ENCODE data around the gene EHBP1L1. TPM values are rescaled to one million over a fixed set of nuclear protein-coding genes. Genes with fewer than 3 reads are reported as not detected.

EHBP1L1 gene
- polyA plus RNA-seq, 2 of the 4 experiments (the other 2 are of a cell fraction): 11.6 to 43.8 TPM

DNA sequence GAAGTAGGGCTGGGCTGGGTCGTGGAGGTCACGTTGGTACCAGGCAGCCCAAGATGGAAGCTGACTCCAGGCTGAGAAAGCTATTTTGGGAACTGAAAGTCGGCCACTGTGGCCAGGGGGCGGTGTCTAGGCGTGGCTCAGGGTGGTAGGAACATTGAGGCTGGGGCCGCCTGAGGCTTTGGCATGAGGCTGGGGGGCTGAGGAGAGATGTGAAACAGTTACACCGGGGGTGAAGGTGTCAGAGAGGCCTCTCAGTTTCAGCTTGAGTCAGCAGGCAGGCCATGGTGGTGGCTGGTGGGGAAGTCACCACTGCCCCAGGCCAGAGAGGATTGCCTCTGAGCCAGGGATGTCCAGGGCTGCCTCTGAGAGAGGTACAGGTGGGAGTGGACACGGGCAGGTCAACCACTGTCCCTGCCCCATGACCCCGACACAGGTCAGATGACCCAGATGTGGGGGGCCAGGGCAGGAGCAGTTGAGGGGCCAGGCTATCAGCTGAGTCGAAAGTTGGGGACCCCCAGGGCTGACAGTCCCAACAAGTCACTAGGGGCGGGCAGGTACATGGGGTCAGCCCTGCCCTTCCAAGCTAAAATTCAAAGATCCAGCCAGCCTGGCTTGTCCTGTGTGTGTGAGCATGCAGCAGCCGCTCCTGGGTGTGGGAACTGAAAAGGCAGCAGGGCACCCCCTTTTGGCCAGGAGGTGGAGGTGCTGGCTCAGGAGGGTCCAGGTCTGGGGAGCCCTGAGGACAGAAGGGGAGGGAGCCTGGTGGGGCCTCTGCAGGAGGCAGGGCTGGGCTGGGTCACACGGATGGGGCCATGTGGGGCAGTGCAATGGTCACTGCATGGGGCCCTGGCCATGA is 12.6 kb downstream of the EHBP1L1 start:
- FAIRE-seq: no peak
- TF ChIP-seq MAX (IDR thresholded peaks at IDR 0.05) (0 out of 2 replicates have a peak, but pooled peaks have one; percentile 18), NPAS2 (CRISPR knock-in tag; IDR thresholded peaks at IDR 0.05; ENCODE audit: borderline replicate concordance) (no peak), RAD21 (conservative IDR thresholded peaks at IDR 0.05 in 1 of 2, IDR thresholded peaks at IDR 0.05 in 1 of 2) (peak; percentile 50 to 68), CBX8 (IDR thresholded peaks at IDR 0.05) (no peak), CBX2 (IDR thresholded peaks at IDR 0.05; ENCODE audit: borderline replicate concordance, low read depth) (no peak), KDM5A (IDR thresholded peaks at IDR 0.05) (no peak), HOXA7 (CRISPR knock-in tag; IDR thresholded peaks at IDR 0.05) (no peak), EHF (CRISPR knock-in tag; IDR thresholded peaks at IDR 0.05) (no peak), SMC3 (IDR thresholded peaks at IDR 0.05) (peak; percentile 40; the same call in 2 of the 3 replicates)
- TF ChIP-seq, protein P1, sequence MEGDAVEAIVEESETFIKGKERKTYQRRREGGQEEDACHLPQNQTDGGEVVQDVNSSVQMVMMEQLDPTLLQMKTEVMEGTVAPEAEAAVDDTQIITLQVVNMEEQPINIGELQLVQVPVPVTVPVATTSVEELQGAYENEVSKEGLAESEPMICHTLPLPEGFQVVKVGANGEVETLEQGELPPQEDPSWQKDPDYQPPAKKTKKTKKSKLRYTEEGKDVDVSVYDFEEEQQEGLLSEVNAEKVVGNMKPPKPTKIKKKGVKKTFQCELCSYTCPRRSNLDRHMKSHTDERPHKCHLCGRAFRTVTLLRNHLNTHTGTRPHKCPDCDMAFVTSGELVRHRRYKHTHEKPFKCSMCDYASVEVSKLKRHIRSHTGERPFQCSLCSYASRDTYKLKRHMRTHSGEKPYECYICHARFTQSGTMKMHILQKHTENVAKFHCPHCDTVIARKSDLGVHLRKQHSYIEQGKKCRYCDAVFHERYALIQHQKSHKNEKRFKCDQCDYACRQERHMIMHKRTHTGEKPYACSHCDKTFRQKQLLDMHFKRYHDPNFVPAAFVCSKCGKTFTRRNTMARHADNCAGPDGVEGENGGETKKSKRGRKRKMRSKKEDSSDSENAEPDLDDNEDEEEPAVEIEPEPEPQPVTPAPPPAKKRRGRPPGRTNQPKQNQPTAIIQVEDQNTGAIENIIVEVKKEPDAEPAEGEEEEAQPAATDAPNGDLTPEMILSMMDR (IDR thresholded peaks at IDR 0.05): peak; percentile 50
- Histone ChIP-seq H3K4me1 (peaks cover 15% of the 10 kb centered on the region), H3K4me3 (no peak overlapping the region), H3K27ac (peak overlapping the region in 1 of 2 experiments; percentile 69; a peak in 3 of 6 replicates), H3K9me3 (no peaks in the 10 kb centered on the region), H3K4me2 (no peak overlapping the region)
- ChIA-PET POLR2A (interaction anchor here (1.2 kb wide), 1 partner anchor 11 kb away, joined by 4 read pairs; no protein-coding TSS in a partner anchor), CTCF (interaction anchor here (0.6 to 14.6 kb wide), 16 partner anchors 8 to 221 kb away, joined by 3 to 249 read pairs (median 4); partner anchors contain the start of genes EHBP1L1, FAM89B, MAP3K11 and PCNX3)
- DNase-seq (ENCODE audit: low read depth in 1 of 2, low spot score in 1 of 2): peak; percentile 77 to 86
- ATAC-seq: peak; percentile 76 to 90
- 49% methylated on average over 8 of the region's 13 CpGs for WGBS (ENCODE audit: missing lambda C conversion rate)

DNA sequence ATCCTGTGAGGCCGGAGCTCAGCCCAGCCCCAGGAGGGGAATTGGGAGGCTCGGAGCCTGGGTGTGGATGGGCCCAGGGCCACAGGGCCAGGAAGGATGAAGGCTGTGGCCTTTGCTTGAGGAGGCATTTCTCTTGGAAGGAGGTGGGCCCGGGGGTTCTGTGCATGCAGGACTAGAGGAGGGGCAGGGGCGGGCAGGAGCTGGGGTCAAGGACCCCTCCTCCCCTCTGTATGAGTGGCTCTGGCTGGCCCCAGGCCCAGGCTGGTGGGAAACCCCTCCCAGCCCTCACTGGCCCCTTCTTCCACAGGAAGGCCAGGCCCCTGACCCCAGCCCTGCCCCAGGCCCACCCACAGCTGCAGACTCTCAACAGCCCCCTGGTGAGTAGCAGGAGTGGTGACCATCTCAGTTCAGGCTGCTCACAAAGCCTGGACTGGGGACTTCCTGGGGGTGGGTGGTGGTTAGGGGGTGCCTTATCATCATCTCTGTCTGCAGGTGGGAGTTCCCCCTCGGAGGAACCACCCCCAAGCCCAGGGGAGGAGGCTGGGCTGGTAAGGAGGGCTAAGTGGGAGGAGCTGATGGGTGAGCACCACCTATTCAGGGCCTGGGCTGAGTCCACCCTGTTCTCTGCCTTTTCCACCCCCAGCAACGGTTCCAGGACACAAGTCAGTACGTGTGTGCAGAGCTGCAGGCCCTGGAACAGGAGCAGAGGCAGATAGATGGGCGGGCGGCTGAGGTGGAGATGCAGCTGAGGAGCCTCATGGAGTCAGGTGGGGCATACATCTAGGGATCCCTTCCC is 13.8 kb downstream of the EHBP1L1 start:
- peaks cover 15% of the 10 kb centered on the region for H3K4me1 ChIP-seq
- H3K4me3 ChIP-seq: no peak overlapping the region
- ATAC-seq (no peak), DNase-seq (ENCODE audit: low read depth in 1 of 2, low spot score in 1 of 2) (no peak), FAIRE-seq (no peak)
- WGBS (ENCODE audit: missing lambda C conversion rate): 97% methylated on average over 9 of the region's 9 CpGs
- no peaks in the 10 kb centered on the region for H3K9me3 ChIP-seq
- no peak overlapping the region for H3K4me2 ChIP-seq
- H3K27ac ChIP-seq: no peak overlapping the region
- POLR2A ChIA-PET: no interaction called here
- TF ChIP-seq HES2 (IDR thresholded peaks at IDR 0.05) (no peak), TP53 (CRISPR knock-in tag; IDR thresholded peaks at IDR 0.05) (no peak), JUN (IDR thresholded peaks at IDR 0.05) (no peak), NR3C1 (IDR thresholded peaks at IDR 0.05) (no peak), MAFK (IDR thresholded peaks at IDR 0.05; ENCODE audit: partially characterized antibody) (no peak), CBX2 (IDR thresholded peaks at IDR 0.05; ENCODE audit: borderline replicate concordance, low read depth) (no peak), HOXB5 (CRISPR knock-in tag; IDR thresholded peaks at IDR 0.05) (no peak), BHLHE40 (IDR thresholded peaks at IDR 0.05; ENCODE audit: low read depth, low read length) (no peak), CBX8 (IDR thresholded peaks at IDR 0.05) (no peak), ZC3H11A (IDR thresholded peaks at IDR 0.05) (no peak), EP300 (IDR thresholded peaks at IDR 0.05) (no peak)
- CTCF ChIA-PET: interaction anchor here (1.2 to 14.6 kb wide), 7 partner anchors 9 to 59 kb away, joined by 3 to 249 read pairs (median 41); partner anchors contain the start of genes EHBP1L1, FAM89B, MAP3K11 and PCNX3

All from A549 (cell line).